Mesenchymal stem cell (in vitro differentiated cells and primary cell): Measurements from ENCODE around the gene NDRG2.
A peak's percentile ranks its signal among the peaks of the same experiment; 100 is the strongest.

Experiments
- DNase-seq: peaks from one replicate; pipeline ENCODE4 v3.0.0-alpha.2; 2013
- H2AFZ ChIP-seq: one replicate; pipeline ENCODE4 v1.6.1; 2013; ENCODE audit warnings: low read depth, mild to moderate bottlenecking, control low read depth, inconsistent platforms, low read length, moderate library complexity
- H2AK5ac ChIP-seq: 2 replicates; pipeline ENCODE4 v1.6.1; 2013; ENCODE audit warnings: low read length, moderate library complexity, mild to moderate bottlenecking, inconsistent platforms; ENCODE audit not compliant: severe bottlenecking
- H2BK120ac ChIP-seq: one replicate; pipeline ENCODE4 v1.6.1; 2013; ENCODE audit warnings: low read depth, mild to moderate bottlenecking, inconsistent platforms, low read length, moderate library complexity
- H2BK12ac ChIP-seq, 2 experiments: one replicate each; pipeline ENCODE4 v1.6.1; 2013; ENCODE audit warnings: inconsistent platforms in 2 of 2, low read length in 2 of 2, mild to moderate bottlenecking in 2 of 2, moderate library complexity in 2 of 2, control low read depth in 1 of 2
- H2BK15ac ChIP-seq: one replicate; pipeline ENCODE4 v1.6.1; 2013; ENCODE audit warnings: mild to moderate bottlenecking, low read depth, inconsistent platforms; ENCODE audit not compliant: poor library complexity, severe bottlenecking
- H2BK5ac ChIP-seq: 2 replicates; pipeline ENCODE4 v1.6.1; 2013; ENCODE audit warnings: low read depth, mild to moderate bottlenecking, low read length, control low read depth, inconsistent platforms; ENCODE audit not compliant: poor library complexity, severe bottlenecking
- H3K14ac ChIP-seq, 2 experiments: one replicate each; pipeline ENCODE4 v1.6.1; 2013; ENCODE audit warnings: inconsistent platforms in 2 of 2, low read length in 2 of 2, control low read depth in 1 of 2, mild to moderate bottlenecking in 1 of 2, moderate library complexity in 1 of 2
- H3K18ac ChIP-seq, 2 experiments: one replicate each; pipeline ENCODE4 v1.6.1; 2013; ENCODE audit warnings: inconsistent platforms in 2 of 2, low read length in 2 of 2, control low read depth in 1 of 2, low read depth in 1 of 2, mild to moderate bottlenecking in 1 of 2
- H3K23ac ChIP-seq, 2 experiments: one replicate each; pipeline ENCODE4 v1.6.1; 2013; ENCODE audit warnings: inconsistent platforms in 2 of 2, low read length in 2 of 2, mild to moderate bottlenecking in 2 of 2, moderate library complexity in 2 of 2, control low read depth in 1 of 2
- H3K27ac ChIP-seq: 2 replicates; pipeline ENCODE4 v1.5.1; 2013; ENCODE audit warnings: mild to moderate bottlenecking, moderate library complexity, low read length, control low read depth, inconsistent platforms; ENCODE audit not compliant: poor library complexity, severe bottlenecking
- H3K27me3 ChIP-seq, 2 experiments: 2 replicates each; pipeline versions ENCODE4 v1.6.1 to v1.7.0; 2013; ENCODE audit warnings: low read length in 2 of 2, mild to moderate bottlenecking in 2 of 2, moderate library complexity in 2 of 2, control low read depth in 1 of 2, inconsistent platforms in 1 of 2; ENCODE audit not compliant: control insufficient read depth in 1 of 2, insufficient read depth in 1 of 2
- H3K36me3 ChIP-seq, 2 experiments: 2 replicates each; pipeline versions ENCODE4 v1.6.1 to v1.7.0; 2013; ENCODE audit warnings: low read length in 2 of 2, control low read depth in 1 of 2, inconsistent platforms in 1 of 2, low read depth in 1 of 2, mild to moderate bottlenecking in 1 of 2; ENCODE audit not compliant: insufficient read depth in 2 of 2, control insufficient read depth in 1 of 2
- H3K4ac ChIP-seq, 2 experiments: one replicate each; pipeline ENCODE4 v1.6.1; 2013; ENCODE audit warnings: inconsistent platforms in 2 of 2, low read length in 2 of 2, mild to moderate bottlenecking in 2 of 2, moderate library complexity in 2 of 2, control low read depth in 1 of 2, low read depth in 1 of 2
- H3K4me1 ChIP-seq: 2 replicates; pipeline ENCODE4 v1.6.1; 2013; ENCODE audit warnings: low read depth, low read length, control low read depth; ENCODE audit not compliant: control insufficient read depth, insufficient read depth
- H3K4me2 ChIP-seq: 2 replicates; pipeline ENCODE4 v1.6.1; 2013; ENCODE audit warnings: low read length, mild to moderate bottlenecking, inconsistent platforms; ENCODE audit not compliant: poor library complexity, severe bottlenecking
- H3K4me3 ChIP-seq, 2 experiments: 2 replicates each; pipeline versions ENCODE4 v1.5.1 to v1.7.0; 2013; ENCODE audit warnings: low read length in 2 of 2, mild to moderate bottlenecking in 2 of 2, control low read depth in 1 of 2, low read depth in 1 of 2; ENCODE audit not compliant: insufficient read depth in 1 of 2
- H3K79me1 ChIP-seq: replicated peaks from 2 replicates; pipeline ENCODE4 v1.6.1; 2013; ENCODE audit warnings: mild to moderate bottlenecking, control low read depth, low read length, inconsistent platforms; ENCODE audit not compliant: poor library complexity, severe bottlenecking
- H3K9ac ChIP-seq: 2 replicates; pipeline ENCODE4 v1.7.0; 2013; ENCODE audit warnings: mild to moderate bottlenecking, low read length, moderate library complexity
- H3K9me3 ChIP-seq: 2 replicates; pipeline ENCODE4 v1.7.0; 2013; ENCODE audit warnings: mild to moderate bottlenecking, low read length; ENCODE audit not compliant: control insufficient read depth
- H4K8ac ChIP-seq: one replicate; pipeline ENCODE4 v1.6.1; 2013; ENCODE audit warnings: inconsistent platforms, mild to moderate bottlenecking, low read length, moderate library complexity
- H4K91ac ChIP-seq: one replicate; pipeline ENCODE4 v1.6.1; 2013; ENCODE audit warnings: mild to moderate bottlenecking, low read length, inconsistent platforms
- WGBS: methylation state at CpG from one replicate; pipeline ENCODE4 v1.1.7; 2013; ENCODE audit warnings: mixed read lengths; 5-methylcytosine and 5-hydroxymethylcytosine counted together

Gene NDRG2

DNA sequence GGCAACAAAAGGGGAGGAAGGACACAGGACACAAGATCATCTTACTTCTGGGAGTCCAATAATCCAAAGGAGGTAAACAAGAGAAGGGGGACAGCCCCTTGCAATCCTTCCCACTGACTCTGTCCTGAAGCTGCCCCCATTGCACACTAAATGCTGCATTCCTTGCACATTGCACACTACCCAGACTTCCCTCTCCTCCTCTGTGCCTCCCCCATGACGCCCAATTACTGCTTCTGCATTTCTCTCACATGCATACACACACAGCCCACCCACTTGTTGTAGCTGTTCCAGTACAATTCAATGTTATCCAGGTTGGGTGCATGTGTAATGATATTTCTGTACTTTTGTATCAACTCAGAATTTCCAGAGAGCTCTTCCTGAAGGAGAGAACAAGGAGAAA is 5.5 kb downstream of the NDRG2 start:
- Histone ChIP-seq H3K18ac (no peak overlapping the region), H3K27me3 (peaks cover 44 to 59% of the 10 kb centered on the region in 2 experiments), H4K91ac (no peak overlapping the region), H3K4me3 (no peak overlapping the region), H2BK120ac (no peak overlapping the region), H3K4ac (no peak overlapping the region), H3K14ac (no peak overlapping the region), H3K27ac (no peak overlapping the region), H3K79me1 (no peaks in the 10 kb centered on the region), H3K4me2 (no peak overlapping the region), H3K9ac (no peak overlapping the region), H2AFZ (no peak overlapping the region), H2BK12ac (no peak overlapping the region), H4K8ac (no peak overlapping the region), H2BK15ac (no peak overlapping the region), H3K4me1 (peaks cover 3% of the 10 kb centered on the region), H3K9me3 (no peaks in the 10 kb centered on the region), H2AK5ac (no peak overlapping the region), H3K23ac (no peak overlapping the region), H3K36me3 (no peaks in the 10 kb centered on the region), H2BK5ac (no peak overlapping the region)
- DNase-seq = no peak
- WGBS = 43% methylated on average over 1 of the region's 1 CpG

- H3K27me3 ChIP-seq = peaks cover 38 to 56% of the 10 kb centered on the region in 2 experiments
- WGBS = 97% methylated on average over 3 of the region's 3 CpGs
Observed at GRCh38 chr14:21018781-21019180, 6.1 kb downstream of the NDRG2 start.

DNA sequence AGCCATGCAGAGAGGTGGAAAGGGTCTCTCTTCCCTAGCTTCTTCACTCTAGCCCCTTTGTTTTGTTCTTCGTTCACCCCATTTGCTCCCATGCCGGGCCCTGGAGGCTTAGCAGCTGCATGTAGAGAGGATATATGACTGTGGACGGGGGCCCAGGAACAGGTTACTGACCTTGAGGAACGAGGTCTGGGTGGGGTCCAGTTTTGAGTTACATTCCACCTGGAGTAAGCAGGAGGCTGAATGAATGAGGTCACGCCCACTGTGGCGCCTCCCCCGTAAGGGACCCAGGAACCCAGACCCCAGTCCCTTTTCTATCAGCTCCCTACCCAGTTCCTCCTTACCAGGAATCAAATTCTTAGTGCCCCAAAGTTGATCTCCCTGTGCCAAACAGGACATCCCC is 6.6 kb downstream of the NDRG2 start:
- no peak overlapping the region for H4K91ac ChIP-seq
- no peak overlapping the region for H3K4me2 ChIP-seq
- no peak overlapping the region for H2BK5ac ChIP-seq
- no peak overlapping the region for H3K4ac ChIP-seq
- no peak overlapping the region for H2BK120ac ChIP-seq
- H4K8ac ChIP-seq = no peak overlapping the region
- H3K79me1 ChIP-seq = no peaks in the 10 kb centered on the region
- no peak overlapping the region for H2BK12ac ChIP-seq
- peaks cover 36 to 56% of the 10 kb centered on the region in 2 experiments for H3K27me3 ChIP-seq
- peaks cover 3% of the 10 kb centered on the region for H3K4me1 ChIP-seq
- 89% methylated on average over 6 of the region's 7 CpGs for WGBS
- no peak overlapping the region for H3K18ac ChIP-seq
- no peak overlapping the region for H3K9ac ChIP-seq
- no peak overlapping the region for H2AFZ ChIP-seq
- H3K23ac ChIP-seq = no peak overlapping the region
- H3K9me3 ChIP-seq = no peaks in the 10 kb centered on the region
- H2AK5ac ChIP-seq = no peak overlapping the region
- no peaks in the 10 kb centered on the region for H3K36me3 ChIP-seq
- H2BK15ac ChIP-seq = no peak overlapping the region
- DNase-seq = no peak
- H3K27ac ChIP-seq = no peak overlapping the region
- no peak overlapping the region for H3K4me3 ChIP-seq
- H3K14ac ChIP-seq = no peak overlapping the region

More at GRCh38 chr14:21018781-21019180, 6.1 kb downstream of the NDRG2 start:
- Histone ChIP-seq H3K36me3 (no peaks in the 10 kb centered on the region), H2BK12ac (no peak overlapping the region), H2AK5ac (no peak overlapping the region), H3K4ac (no peak overlapping the region), H2BK15ac (no peak overlapping the region), H3K18ac (no peak overlapping the region), H3K9ac (no peak overlapping the region), H3K4me3 (no peak overlapping the region), H3K23ac (no peak overlapping the region), H3K4me2 (no peak overlapping the region), H2BK5ac (no peak overlapping the region), H3K9me3 (no peaks in the 10 kb centered on the region), H4K91ac (no peak overlapping the region), H3K79me1 (no peaks in the 10 kb centered on the region), H3K14ac (no peak overlapping the region), H3K4me1 (peaks cover 3% of the 10 kb centered on the region), H4K8ac (no peak overlapping the region), H2AFZ (no peak overlapping the region), H2BK120ac (no peak overlapping the region), H3K27ac (no peak overlapping the region)
- DNase-seq = no peak

DNA sequence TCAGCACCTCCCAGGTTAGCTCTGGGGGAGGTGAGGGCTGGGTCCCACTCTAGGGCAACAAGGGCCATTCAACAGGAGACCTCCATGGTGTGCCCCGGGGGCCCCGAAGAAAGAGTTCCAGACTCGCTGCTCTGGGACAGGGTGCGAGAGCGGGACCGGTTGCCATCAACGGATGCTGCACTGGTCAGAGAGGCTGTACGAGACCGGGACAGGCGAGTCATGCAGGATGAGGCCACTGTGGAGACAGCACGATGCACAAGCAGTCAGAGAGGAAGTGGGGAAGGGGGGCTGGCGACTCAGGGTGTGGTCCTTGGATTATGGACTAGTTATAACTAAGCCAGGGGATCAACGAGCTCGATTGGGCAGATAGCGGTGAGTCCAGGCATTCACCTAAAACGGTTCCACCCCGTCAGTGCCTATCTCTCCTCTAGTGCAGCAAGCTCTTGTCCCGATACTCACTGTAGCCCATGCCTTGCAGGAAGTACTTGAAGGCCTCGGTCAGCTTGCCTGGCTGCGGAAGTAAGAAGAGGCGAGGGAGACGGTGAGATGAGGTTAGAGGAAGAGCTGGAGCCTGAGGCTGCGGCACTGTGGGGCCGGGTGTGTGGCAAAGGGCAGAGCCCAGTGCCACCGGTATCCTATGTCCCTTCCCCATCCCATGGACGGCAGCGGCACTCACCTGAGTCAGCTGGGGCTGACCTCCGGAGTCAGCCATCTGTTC is 7.2 kb downstream of the NDRG2 start:
- peak overlapping the region in 1 of 2 experiments; percentile 55 for H3K14ac ChIP-seq
- H3K18ac ChIP-seq = no peak overlapping the region
- H3K9me3 ChIP-seq = no peaks in the 10 kb centered on the region
- H3K4me3 ChIP-seq = no peak overlapping the region
- no peak overlapping the region for H3K9ac ChIP-seq
- H2BK120ac ChIP-seq = no peak overlapping the region
- H3K36me3 ChIP-seq = no peaks in the 10 kb centered on the region
- no peak overlapping the region for H3K4me2 ChIP-seq
- H3K4ac ChIP-seq = no peak overlapping the region
- no peaks in the 10 kb centered on the region for H3K79me1 ChIP-seq
- no peak overlapping the region for H4K8ac ChIP-seq
- DNase-seq = no peak
- no peak overlapping the region for H2BK12ac ChIP-seq
- H3K23ac ChIP-seq = no peak overlapping the region
- peaks cover 3% of the 10 kb centered on the region for H3K4me1 ChIP-seq
- peaks cover 36 to 56% of the 10 kb centered on the region in 2 experiments for H3K27me3 ChIP-seq
- no peak overlapping the region for H3K27ac ChIP-seq
- no peak overlapping the region for H2BK15ac ChIP-seq
- WGBS = 81% methylated on average over 27 of the region's 28 CpGs
- no peak overlapping the region for H2AFZ ChIP-seq
- H2BK5ac ChIP-seq = no peak overlapping the region
- no peak overlapping the region for H4K91ac ChIP-seq
- H2AK5ac ChIP-seq = no peak overlapping the region
